SK-N-SH treated with all-trans-retinoic acid at 6 μM for 48 hours (cell line): ENCODE results near the gene MYH14.

Experiments used
- ARNTL ChIP-seq: fragments of 450-650 bp; formaldehyde crosslinking; IDR thresholded peaks from 2 replicates; pipeline ENCODE4 v1.5.0; 2020; ENCODE audit warnings: low read depth, mild to moderate bottlenecking, moderate library complexity, borderline replicate concordance
- ESRRG ChIP-seq: fragments of 250-450 bp; sonication (Bioruptor Pico); IDR thresholded peaks from 2 replicates; pipeline ENCODE4 v1.6.1; 2021; ENCODE audit warnings: mild to moderate bottlenecking
- OSR1 ChIP-seq: fragments of 250-450 bp; sonication (Bioruptor Pico); IDR thresholded peaks from 2 replicates; pipeline ENCODE4 v1.8.0; 2022; ENCODE audit warnings: moderate library complexity, mild to moderate bottlenecking, inconsistent platforms
- PPARA ChIP-seq: fragments of 250-450 bp; sonication (Bioruptor Pico); IDR thresholded peaks from 2 replicates; pipeline ENCODE4 v1.5.0; 2020; ENCODE audit warnings: mild to moderate bottlenecking, borderline replicate concordance
- SNAI2 ChIP-seq: fragments of 250-450 bp; sonication (Bioruptor Pico); IDR thresholded peaks from 2 replicates; pipeline ENCODE4 v1.5.0; 2020; ENCODE audit warnings: mild to moderate bottlenecking, moderate library complexity
- TCF4 ChIP-seq: fragments of 250-450 bp; sonication (Bioruptor Pico); IDR thresholded peaks from 2 replicates; pipeline ENCODE4 v1.8.0; 2021; ENCODE audit warnings: mild to moderate bottlenecking, moderate library complexity, borderline replicate concordance
- TOX ChIP-seq: fragments of 250-450 bp; sonication (Bioruptor Pico); IDR thresholded peaks from 2 replicates; pipeline ENCODE4 v1.8.0; 2021; ENCODE audit warnings: mild to moderate bottlenecking, moderate library complexity, borderline replicate concordance
- ZFP30 ChIP-seq: fragments of 450-650 bp; formaldehyde crosslinking; IDR thresholded peaks from 2 replicates; pipeline ENCODE4 v1.5.0; 2022; ENCODE audit warnings: mild to moderate bottlenecking, moderate library complexity
- ZNF70 ChIP-seq: fragments of 450-650 bp; formaldehyde crosslinking; IDR thresholded peaks from 2 replicates; pipeline ENCODE4 v1.5.0; 2020; ENCODE audit warnings: mild to moderate bottlenecking, moderate library complexity
- ZNF8 ChIP-seq: fragments of 450-650 bp; formaldehyde crosslinking; IDR thresholded peaks from 2 replicates; pipeline ENCODE4 v1.5.0; 2020; ENCODE audit warnings: mild to moderate bottlenecking, moderate library complexity
- TF ChIP-seq, protein P1 (sequence below): fragments of 250-450 bp; sonication (Bioruptor Pico); IDR thresholded peaks from 2 replicates; pipeline ENCODE4 v1.5.1; 2020; ENCODE audit warnings: low read depth, mild to moderate bottlenecking, moderate library complexity
- TF ChIP-seq, protein P2 (sequence below): fragments of 250-450 bp; sonication (Bioruptor Pico); IDR thresholded peaks from 2 replicates; pipeline ENCODE4 v1.8.0; 2020; ENCODE audit warnings: mild to moderate bottlenecking, moderate library complexity, borderline replicate concordance
- TF ChIP-seq, protein P3 (sequence below): fragments of 250-450 bp; sonication (Bioruptor Pico); IDR thresholded peaks from 2 replicates; pipeline ENCODE4 v1.5.0; 2020; ENCODE audit warnings: mild to moderate bottlenecking, moderate library complexity

DNA sequence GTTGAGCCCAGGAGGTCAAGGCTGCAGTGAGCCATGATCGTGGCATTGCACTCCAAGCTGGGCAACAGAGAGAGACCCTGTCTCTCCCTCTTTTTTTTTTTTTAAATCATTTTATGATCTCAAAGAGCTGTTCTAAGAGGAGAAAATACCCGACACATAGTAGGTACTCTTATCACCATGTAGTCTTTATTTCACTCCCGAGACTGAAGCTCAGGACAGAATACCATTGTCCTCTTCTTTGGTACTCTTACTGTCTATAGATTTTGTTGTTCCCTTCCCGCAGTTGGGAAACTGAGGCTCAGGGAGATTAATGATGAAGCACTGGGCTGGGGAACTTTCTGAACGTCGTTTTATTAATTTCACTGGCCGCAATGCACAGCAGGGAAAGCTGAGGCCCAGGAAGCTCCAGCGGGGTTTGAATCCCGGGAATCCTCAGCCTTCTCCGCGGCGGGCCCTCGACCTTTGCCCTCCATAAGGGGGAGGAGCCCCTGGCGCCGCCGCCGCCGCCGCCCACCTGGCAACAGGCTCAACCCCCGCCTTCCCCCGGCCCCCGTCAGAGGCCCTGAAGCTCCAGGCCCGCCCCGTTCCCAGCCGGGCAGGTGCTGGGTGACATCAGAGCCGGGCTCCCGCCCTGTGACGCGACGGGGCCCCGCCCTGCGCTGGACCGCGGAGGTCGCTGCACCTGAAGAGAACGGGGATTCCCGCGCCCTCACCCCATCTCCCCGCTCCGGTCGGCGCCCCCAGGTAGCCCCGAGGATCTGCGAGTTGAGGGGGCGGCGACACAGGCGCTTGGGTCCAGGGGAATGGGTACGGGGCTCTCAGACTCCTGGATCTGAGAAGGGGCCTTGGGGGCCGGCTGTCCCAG is 1.6 kb downstream of the MYH14 start:
- TF ChIP-seq, protein P1, sequence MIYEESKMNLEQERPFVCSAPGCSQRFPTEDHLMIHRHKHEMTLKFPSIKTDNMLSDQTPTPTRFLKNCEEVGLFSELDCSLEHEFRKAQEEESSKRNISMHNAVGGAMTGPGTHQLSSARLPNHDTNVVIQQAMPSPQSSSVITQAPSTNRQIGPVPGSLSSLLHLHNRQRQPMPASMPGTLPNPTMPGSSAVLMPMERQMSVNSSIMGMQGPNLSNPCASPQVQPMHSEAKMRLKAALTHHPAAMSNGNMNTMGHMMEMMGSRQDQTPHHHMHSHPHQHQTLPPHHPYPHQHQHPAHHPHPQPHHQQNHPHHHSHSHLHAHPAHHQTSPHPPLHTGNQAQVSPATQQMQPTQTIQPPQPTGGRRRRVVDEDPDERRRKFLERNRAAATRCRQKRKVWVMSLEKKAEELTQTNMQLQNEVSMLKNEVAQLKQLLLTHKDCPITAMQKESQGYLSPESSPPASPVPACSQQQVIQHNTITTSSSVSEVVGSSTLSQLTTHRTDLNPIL (CRISPR knock-in tag): no peak
- TF ChIP-seq ESRRG (CRISPR knock-in tag) (no peak), ZFP30 (CRISPR knock-in tag) (no peak), TOX (CRISPR knock-in tag) (no peak), ZNF70 (CRISPR knock-in tag) (no peak), TCF4 (CRISPR knock-in tag) (no peak), OSR1 (no peak), SNAI2 (no peak), ARNTL (CRISPR knock-in tag) (no peak), ZNF8 (CRISPR knock-in tag) (no peak), PPARA (no peak)
- TF ChIP-seq, protein P2, sequence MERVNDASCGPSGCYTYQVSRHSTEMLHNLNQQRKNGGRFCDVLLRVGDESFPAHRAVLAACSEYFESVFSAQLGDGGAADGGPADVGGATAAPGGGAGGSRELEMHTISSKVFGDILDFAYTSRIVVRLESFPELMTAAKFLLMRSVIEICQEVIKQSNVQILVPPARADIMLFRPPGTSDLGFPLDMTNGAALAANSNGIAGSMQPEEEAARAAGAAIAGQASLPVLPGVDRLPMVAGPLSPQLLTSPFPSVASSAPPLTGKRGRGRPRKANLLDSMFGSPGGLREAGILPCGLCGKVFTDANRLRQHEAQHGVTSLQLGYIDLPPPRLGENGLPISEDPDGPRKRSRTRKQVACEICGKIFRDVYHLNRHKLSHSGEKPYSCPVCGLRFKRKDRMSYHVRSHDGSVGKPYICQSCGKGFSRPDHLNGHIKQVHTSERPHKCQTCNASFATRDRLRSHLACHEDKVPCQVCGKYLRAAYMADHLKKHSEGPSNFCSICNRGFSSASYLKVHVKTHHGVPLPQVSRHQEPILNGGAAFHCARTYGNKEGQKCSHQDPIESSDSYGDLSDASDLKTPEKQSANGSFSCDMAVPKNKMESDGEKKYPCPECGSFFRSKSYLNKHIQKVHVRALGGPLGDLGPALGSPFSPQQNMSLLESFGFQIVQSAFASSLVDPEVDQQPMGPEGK: no peak
- TF ChIP-seq, protein P3, sequence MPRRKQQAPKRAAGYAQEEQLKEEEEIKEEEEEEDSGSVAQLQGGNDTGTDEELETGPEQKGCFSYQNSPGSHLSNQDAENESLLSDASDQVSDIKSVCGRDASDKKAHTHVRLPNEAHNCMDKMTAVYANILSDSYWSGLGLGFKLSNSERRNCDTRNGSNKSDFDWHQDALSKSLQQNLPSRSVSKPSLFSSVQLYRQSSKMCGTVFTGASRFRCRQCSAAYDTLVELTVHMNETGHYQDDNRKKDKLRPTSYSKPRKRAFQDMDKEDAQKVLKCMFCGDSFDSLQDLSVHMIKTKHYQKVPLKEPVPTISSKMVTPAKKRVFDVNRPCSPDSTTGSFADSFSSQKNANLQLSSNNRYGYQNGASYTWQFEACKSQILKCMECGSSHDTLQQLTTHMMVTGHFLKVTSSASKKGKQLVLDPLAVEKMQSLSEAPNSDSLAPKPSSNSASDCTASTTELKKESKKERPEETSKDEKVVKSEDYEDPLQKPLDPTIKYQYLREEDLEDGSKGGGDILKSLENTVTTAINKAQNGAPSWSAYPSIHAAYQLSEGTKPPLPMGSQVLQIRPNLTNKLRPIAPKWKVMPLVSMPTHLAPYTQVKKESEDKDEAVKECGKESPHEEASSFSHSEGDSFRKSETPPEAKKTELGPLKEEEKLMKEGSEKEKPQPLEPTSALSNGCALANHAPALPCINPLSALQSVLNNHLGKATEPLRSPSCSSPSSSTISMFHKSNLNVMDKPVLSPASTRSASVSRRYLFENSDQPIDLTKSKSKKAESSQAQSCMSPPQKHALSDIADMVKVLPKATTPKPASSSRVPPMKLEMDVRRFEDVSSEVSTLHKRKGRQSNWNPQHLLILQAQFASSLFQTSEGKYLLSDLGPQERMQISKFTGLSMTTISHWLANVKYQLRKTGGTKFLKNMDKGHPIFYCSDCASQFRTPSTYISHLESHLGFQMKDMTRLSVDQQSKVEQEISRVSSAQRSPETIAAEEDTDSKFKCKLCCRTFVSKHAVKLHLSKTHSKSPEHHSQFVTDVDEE (CRISPR knock-in tag): no peak
